ENCODE measurements around the gene CLIC5.

DNA sequence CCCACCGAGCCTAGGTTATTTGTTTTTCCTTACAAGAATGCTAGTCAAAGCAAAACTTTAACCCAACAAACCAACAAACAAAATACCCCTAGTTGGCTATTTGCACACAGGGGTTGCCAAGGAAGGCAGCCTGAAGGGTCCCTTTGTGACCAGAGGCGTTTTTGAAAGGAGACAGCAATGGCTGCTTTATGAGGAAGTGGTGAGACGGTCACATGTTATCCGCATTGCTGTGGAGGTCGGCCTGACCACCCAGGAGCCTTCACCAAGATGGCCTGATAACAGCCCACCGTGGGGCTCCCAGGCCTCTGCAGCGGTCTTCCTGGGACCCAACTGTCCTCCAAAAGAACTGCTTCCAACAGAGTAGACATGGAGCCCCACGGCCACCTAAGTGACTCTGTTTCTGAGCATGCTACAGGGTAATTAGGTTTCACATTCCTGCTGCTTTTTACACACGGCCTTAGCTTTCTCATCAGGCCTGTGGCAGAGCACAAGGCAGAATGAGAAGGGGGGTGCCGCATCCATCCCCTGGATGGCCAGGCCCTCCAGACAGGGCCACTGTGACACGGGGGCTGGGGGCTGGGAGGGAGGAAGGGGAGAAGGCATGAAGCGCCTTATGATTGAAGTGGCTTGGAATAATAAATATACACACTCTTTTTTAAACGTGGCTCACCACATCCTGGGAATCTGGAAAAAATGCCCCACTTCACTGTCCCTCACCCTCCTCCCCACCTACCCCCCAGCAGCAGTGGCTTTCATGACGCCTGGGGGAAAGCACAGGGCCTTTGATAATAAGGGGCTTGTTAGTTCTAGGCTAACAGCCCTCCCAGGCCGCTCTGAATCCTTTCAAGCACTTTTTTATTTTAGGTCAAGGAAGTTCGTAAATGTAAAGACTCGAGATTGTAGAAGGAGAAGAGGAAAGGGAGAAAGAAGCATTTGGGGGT, 86.0 kb downstream of the CLIC5 start:
- TF ChIP-seq, protein P1, sequence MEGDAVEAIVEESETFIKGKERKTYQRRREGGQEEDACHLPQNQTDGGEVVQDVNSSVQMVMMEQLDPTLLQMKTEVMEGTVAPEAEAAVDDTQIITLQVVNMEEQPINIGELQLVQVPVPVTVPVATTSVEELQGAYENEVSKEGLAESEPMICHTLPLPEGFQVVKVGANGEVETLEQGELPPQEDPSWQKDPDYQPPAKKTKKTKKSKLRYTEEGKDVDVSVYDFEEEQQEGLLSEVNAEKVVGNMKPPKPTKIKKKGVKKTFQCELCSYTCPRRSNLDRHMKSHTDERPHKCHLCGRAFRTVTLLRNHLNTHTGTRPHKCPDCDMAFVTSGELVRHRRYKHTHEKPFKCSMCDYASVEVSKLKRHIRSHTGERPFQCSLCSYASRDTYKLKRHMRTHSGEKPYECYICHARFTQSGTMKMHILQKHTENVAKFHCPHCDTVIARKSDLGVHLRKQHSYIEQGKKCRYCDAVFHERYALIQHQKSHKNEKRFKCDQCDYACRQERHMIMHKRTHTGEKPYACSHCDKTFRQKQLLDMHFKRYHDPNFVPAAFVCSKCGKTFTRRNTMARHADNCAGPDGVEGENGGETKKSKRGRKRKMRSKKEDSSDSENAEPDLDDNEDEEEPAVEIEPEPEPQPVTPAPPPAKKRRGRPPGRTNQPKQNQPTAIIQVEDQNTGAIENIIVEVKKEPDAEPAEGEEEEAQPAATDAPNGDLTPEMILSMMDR (IDR thresholded peaks at IDR 0.05): no peak
- no peak for TF ChIP-seq POLR2A (IDR thresholded peaks at IDR 0.05)

All from testis (tissue), 2 donors.